Measurements from ENCODE around the gene GALNT9.

Gene GALNT9

DNA sequence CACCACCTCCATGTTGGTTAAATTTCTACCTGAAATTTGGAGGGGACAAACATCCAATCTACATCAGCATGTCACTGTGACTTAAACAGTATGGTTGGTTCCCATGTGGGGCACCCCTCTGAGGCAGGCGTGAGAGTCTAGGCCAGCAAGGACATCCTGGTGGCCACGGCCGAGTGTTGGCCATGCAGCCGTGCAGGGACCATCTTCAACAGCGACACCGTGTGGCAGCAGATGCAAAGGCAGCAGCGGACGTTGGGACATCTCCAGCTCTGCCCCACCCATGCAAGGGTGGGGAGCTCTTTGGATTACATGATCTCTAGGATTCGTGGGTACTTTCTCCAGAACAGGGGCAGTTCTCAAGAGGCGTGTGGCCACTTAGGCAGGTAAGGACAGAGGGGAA, 135.3 kb downstream of the GALNT9 start:
- Mint-ChIP-seq H3K27ac (no peak overlapping the region), H3K27me3 (ENCODE audit: low read depth, poor library complexity) (peaks cover 50% of the 10 kb centered on the region), H3K9me3 (peaks cover 15% of the 10 kb centered on the region), H3K36me3 (ENCODE audit: low read depth) (peaks cover 4% of the 10 kb centered on the region), H3K4me3 (no peak overlapping the region), H3K4me1 (peaks cover 24% of the 10 kb centered on the region)
- TF ChIP-seq, protein P1, sequence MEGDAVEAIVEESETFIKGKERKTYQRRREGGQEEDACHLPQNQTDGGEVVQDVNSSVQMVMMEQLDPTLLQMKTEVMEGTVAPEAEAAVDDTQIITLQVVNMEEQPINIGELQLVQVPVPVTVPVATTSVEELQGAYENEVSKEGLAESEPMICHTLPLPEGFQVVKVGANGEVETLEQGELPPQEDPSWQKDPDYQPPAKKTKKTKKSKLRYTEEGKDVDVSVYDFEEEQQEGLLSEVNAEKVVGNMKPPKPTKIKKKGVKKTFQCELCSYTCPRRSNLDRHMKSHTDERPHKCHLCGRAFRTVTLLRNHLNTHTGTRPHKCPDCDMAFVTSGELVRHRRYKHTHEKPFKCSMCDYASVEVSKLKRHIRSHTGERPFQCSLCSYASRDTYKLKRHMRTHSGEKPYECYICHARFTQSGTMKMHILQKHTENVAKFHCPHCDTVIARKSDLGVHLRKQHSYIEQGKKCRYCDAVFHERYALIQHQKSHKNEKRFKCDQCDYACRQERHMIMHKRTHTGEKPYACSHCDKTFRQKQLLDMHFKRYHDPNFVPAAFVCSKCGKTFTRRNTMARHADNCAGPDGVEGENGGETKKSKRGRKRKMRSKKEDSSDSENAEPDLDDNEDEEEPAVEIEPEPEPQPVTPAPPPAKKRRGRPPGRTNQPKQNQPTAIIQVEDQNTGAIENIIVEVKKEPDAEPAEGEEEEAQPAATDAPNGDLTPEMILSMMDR (IDR thresholded peaks at IDR 0.05): peak; percentile 27
- no peak for DNase-seq

DNA sequence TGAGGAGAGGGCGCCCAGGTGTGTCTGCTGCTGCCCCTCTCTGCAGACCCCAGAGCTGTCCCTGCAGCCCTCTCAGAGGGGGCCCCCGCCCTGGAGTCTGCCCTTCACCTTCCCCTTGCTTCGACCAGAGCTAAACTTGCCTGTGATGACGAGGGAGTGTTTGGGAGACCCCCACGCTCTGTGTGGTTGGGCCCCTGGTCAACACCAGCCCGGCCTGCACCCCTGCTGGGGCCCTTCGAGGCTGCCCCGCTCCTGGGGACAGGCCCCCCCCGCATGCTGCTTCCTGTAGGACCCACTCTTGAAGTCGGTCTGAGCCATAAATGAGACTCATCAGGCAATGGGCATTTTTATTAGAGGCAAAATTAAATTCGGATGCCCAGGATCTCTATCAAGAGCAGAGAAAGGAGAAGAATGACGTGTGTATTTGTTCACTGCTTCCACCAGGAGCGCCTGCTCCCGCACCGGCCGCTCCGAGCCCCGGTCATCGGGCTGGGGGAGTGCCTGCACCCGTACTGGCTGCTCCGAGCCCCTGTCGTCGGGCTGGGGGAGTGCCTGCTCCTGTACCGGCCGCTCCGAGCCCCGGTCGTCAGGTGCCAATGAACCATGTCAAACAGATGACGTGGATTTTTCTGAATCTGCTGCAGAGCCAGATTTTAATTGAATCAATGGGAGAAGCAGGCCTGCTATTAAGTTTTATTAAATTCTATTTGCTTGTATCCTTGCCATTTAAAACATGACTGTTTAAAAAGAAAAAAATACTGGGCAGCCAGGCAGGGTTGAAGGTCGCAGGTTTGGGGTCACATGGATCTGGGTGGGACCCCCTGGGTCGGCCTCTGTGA, 137.5 kb downstream of the GALNT9 start:
- no peak overlapping the region for H3K4me3 Mint-ChIP-seq
- H3K27me3 Mint-ChIP-seq (ENCODE audit: low read depth, poor library complexity): peaks cover 65% of the 10 kb centered on the region
- TF ChIP-seq, protein P1 (IDR thresholded peaks at IDR 0.05): no peak
- peaks cover 15% of the 10 kb centered on the region for H3K9me3 Mint-ChIP-seq
- H3K4me1 Mint-ChIP-seq: peaks cover 32% of the 10 kb centered on the region
- no peak for DNase-seq
- no peak overlapping the region for H3K27ac Mint-ChIP-seq
- peaks cover 4% of the 10 kb centered on the region for H3K36me3 Mint-ChIP-seq (ENCODE audit: low read depth)

DNA sequence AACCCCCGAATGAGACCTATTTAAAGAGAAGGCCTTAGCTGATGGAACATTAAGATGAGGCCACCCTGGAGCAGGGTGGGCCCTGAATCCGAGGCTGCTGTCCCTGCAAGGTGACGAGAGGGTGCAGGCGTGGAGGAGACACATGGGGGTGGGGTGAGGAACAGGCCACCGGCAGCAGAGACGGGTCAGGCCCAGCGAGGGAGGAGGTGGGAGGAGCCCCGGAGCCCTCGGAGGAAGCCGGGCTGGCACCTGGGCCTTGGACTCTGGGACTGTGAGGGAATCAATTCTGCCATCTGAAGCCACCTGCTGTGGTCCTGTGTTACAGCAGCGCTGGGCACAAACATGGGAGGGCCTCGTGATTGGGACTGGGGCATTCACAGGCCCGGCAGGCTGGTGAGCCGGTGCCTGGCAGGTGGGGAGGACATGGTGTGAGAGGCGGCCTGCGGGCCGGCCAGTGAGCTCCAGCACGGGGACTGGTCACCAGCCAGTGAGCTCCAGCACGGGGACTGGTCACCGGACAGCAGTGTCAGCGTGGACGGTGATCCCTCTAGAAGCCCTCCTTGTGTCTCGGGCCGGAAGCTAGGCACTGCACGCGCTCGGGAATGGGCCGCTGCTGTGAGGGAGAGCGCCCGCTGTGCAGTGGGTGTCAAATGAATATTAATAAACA, 138.4 kb downstream of the GALNT9 start:
- Mint-ChIP-seq H3K4me1 (peaks cover 38% of the 10 kb centered on the region), H3K27me3 (ENCODE audit: low read depth, poor library complexity) (peaks cover 75% of the 10 kb centered on the region), H3K9me3 (peaks cover 15% of the 10 kb centered on the region), H3K36me3 (ENCODE audit: low read depth) (peaks cover 4% of the 10 kb centered on the region), H3K27ac (no peak overlapping the region), H3K4me3 (peak overlapping the region; percentile 77)
- TF ChIP-seq, protein P1 (IDR thresholded peaks at IDR 0.05): no peak
- DNase-seq: no peak

DNA sequence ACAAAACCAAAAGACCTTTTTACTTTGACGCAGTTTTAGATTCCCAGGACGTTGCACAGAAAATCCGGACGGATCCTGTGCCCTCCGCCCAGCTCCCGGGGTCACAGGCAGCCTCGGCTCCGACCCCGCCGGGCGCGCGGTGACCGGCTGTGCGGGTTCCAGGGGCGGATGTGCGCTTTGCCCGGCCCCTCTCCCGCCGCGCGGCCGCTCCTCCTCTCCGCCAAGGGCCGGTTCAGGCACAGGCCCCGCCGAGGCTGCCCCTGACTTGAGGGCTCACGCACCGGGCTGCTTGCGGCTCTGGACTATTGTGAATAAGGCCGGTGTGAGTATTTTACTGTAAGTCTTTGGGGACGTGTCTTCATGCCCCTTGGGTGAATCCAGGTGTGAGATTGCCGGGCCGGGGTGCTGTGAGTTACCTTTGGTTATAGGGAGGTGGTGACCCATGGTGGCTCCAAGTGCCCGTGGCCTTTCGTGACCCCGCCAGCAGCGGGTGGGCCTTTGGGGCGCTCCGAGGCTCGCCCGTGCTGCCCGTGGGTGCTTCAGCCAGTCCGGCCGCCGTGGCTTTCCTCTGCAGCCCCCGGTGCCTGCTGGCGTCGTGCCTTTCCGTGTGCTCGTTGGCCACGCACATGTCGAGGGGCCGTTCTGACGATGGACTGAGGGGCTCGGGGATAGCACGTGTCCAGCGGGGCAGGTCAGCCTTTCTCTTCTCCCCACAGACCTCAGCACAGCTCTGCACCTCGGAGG, 139.2 kb downstream of the GALNT9 start:
- H3K27me3 Mint-ChIP-seq (ENCODE audit: low read depth, poor library complexity): peaks cover 82% of the 10 kb centered on the region
- DNase-seq: peak; percentile 58
- peaks cover 4% of the 10 kb centered on the region for H3K36me3 Mint-ChIP-seq (ENCODE audit: low read depth)
- H3K27ac Mint-ChIP-seq: no peak overlapping the region
- peak overlapping the region; percentile 77 for H3K4me3 Mint-ChIP-seq
- H3K9me3 Mint-ChIP-seq: peaks cover 15% of the 10 kb centered on the region
- TF ChIP-seq, protein P1 (IDR thresholded peaks at IDR 0.05): no peak
- peaks cover 42% of the 10 kb centered on the region for H3K4me1 Mint-ChIP-seq

DNA sequence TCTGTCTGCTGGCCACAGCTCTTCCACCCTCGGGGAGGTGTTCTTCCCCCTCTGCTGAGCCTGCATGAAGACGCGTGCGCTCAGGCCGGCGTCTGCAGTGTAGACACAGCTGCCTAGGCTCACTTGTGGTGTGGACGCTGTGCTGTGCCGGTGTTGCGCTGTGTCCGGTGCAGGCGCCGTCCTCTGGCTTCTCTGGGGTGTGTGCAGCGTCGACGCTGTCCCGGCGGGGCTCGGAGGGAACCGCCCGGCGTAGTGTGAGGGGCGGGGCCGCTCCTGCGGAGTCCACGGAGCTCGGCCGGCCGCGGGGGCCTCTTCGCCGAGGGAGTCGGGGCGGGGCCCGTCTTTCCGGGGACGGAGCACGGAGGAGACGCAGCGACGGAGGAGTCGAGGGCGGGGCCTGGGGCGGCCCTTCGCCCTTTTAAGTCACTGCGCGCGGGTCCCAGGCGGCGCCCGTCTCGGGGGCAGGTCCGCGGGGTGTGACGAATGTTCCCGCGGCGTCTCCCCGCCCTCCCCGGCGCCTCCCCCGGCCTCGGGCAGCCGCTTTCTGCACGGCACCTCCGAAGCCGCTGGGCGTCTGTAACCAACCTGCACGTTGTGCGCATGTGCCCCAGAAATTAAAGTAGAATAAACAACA, 139.9 kb downstream of the GALNT9 start:
- peak overlapping the region; percentile 84 for H3K4me3 Mint-ChIP-seq
- H3K27me3 Mint-ChIP-seq (ENCODE audit: low read depth, poor library complexity): peaks cover 83% of the 10 kb centered on the region
- peak; percentile 87 for DNase-seq
- TF ChIP-seq, protein P1 (IDR thresholded peaks at IDR 0.05): no peak
- H3K36me3 Mint-ChIP-seq (ENCODE audit: low read depth): peaks cover 4% of the 10 kb centered on the region
- H3K27ac Mint-ChIP-seq: no peak overlapping the region
- peaks cover 15% of the 10 kb centered on the region for H3K9me3 Mint-ChIP-seq
- peaks cover 42% of the 10 kb centered on the region for H3K4me1 Mint-ChIP-seq

Data from nephron progenitor cell (in vitro differentiated cells).